HepG2 (cell line): Measurements from ENCODE around the gene EFS. TPM values are rescaled to one million over a fixed set of nuclear protein-coding genes. Genes with fewer than 3 reads are reported as not detected.
"Not testable (repeated sequence)": the region's sequence is repeated elsewhere in the genome, so short reads cannot be mapped to it uniquely, and the experiment has no call there.

Source experiments
- ATAC-seq: fragments of 200-7000 bp; cut with Tn5 transposase; 3 replicates; pipeline ENCODE4 v1.9.1; 2020; ENCODE audit warnings: mild to moderate bottlenecking, moderate library complexity
- BruUV-seq: library from RNA; stranded (reverse); fragments of 400-500 nt; replicated peaks from 2 replicates; lab custom pipeline; 2021; lab: Mats Ljungman, UMichigan
- CTCF ChIA-PET: fragments of 300-600 bp; formaldehyde crosslinking; extraction: SDS; loops from one replicate; lab custom pipeline; 2021; ENCODE audit warnings: low total read pairs, inconsistent platforms, low intra/inter-chr PET ratio; lab: Yijun Ruan, JAX
- POLR2A ChIA-PET: fragments of 350-600 bp; sonication (Branson Sonifier 250); formaldehyde crosslinking; loops from one replicate; lab custom pipeline; 2020; ENCODE audit warnings: antibody characterized with exemption, inconsistent platforms; lab: Yijun Ruan, JAX
- DNase-seq: peaks from one replicate; pipeline ENCODE4 v3.0.0-alpha.2; 2015; ENCODE audit warnings: low spot score
- FAIRE-seq: peaks from 3 replicates; lab custom pipeline; 2011; peaks lifted over from hg19 to GRCh38; lab: Jason Lieb, UNC
- H2AFZ ChIP-seq: one replicate; pipeline ENCODE4 v1.6.1; 2011; ENCODE audit warnings: low read length, inconsistent platforms
- H3K27ac ChIP-seq: fragments of 300-600 bp; 3 replicates; pipeline ENCODE4 v1.8.0; 2011; ENCODE audit warnings: mixed run types, mild to moderate bottlenecking, mixed read lengths, low read length, inconsistent platforms; ENCODE audit not compliant: insufficient read depth; ENCODE audit errors: extremely low read length
- H3K27me3 ChIP-seq, 2 experiments: fragments of 200-600 bp in 1 of 2; 2 replicates in 1 of 2; 3 replicates in 1 of 2; pipeline versions ENCODE4 v1.6.0 to v1.8.0; 2011; ENCODE audit warnings: low read length in 2 of 2, mild to moderate bottlenecking in 2 of 2, moderate library complexity in 2 of 2, inconsistent platforms in 1 of 2; ENCODE audit not compliant: insufficient read depth in 2 of 2, control insufficient read depth in 1 of 2
- H3K36me3 ChIP-seq, 2 experiments: fragments of 200-600 bp in 1 of 2; replicated peaks in 1 of 2; 2 replicates in 1 of 2; 3 replicates in 1 of 2; pipeline versions ENCODE4 v1.5.1 to v1.8.0; 2011; ENCODE audit warnings: low read length in 2 of 2, inconsistent platforms in 1 of 2; ENCODE audit not compliant: insufficient read depth in 2 of 2, control insufficient read depth in 1 of 2
- H3K4me1 ChIP-seq: 2 replicates; pipeline ENCODE4 v1.5.1; 2012; ENCODE audit warnings: low read length, inconsistent platforms; ENCODE audit not compliant: insufficient read depth
- H3K4me2 ChIP-seq: 2 replicates; pipeline ENCODE4 v1.6.0; 2011; ENCODE audit warnings: low read depth, low read length, inconsistent platforms
- H3K4me3 ChIP-seq, 3 experiments: fragments of 200-600 bp in 1 of 3; sonication (generic), shearing (Covaris generic) in 1 of 3; replicated peaks in 1 of 3; 2 replicates each; pipeline ENCODE4 v1.5.1; 2011 to 2016; ENCODE audit warnings: low read length in 3 of 3, inconsistent platforms in 2 of 3, low read depth in 2 of 3, mild to moderate bottlenecking in 2 of 3, control low read depth in 1 of 3, mixed read lengths in 1 of 3; ENCODE audit not compliant: insufficient read depth in 1 of 3
- H3K79me2 ChIP-seq: one replicate; pipeline ENCODE4 v1.6.1; 2011; ENCODE audit warnings: low read length, inconsistent platforms; ENCODE audit not compliant: insufficient read depth
- H3K9ac ChIP-seq: 2 replicates; pipeline ENCODE4 v1.6.0; 2011; ENCODE audit warnings: mild to moderate bottlenecking, low read depth, low read length, inconsistent platforms; ENCODE audit not compliant: insufficient read depth
- H3K9me3 ChIP-seq: 2 replicates; pipeline ENCODE4 v1.5.1; 2012; ENCODE audit warnings: mild to moderate bottlenecking, low read length
- H4K20me1 ChIP-seq: 2 replicates; pipeline ENCODE4 v1.6.0; 2011; ENCODE audit warnings: inconsistent platforms, mild to moderate bottlenecking, low read length, moderate library complexity; ENCODE audit not compliant: insufficient read depth
- PCBP2 ChIP-seq: fragments of 200-400 bp; formaldehyde crosslinking; optimal IDR thresholded peaks from 2 replicates; pipeline ENCODE3; 2018; ENCODE audit warnings: low read length, low read depth; ENCODE audit not compliant: poor library complexity, severe bottlenecking
- PRPF4 ChIP-seq: fragments of 200-400 bp; formaldehyde crosslinking; IDR thresholded peaks from 2 replicates; pipeline ENCODE4 v1.6.1; 2016; ENCODE audit warnings: low read length, low read depth; ENCODE audit not compliant: poor library complexity, severe bottlenecking
- ZKSCAN5 ChIP-seq: sonication (generic); formaldehyde crosslinking; IDR thresholded peaks from 2 replicates; pipeline ENCODE4 v1.5.1; 2020; ENCODE audit warnings: mild to moderate bottlenecking, missing genetic modification reagents
- ZNF362 ChIP-seq: sonication (generic); formaldehyde crosslinking; IDR thresholded peaks from 2 replicates; pipeline ENCODE4 v1.4.0; 2020; ENCODE audit warnings: missing genetic modification reagents, mild to moderate bottlenecking, borderline replicate concordance
- ZNF484 ChIP-seq: sonication (generic); formaldehyde crosslinking; IDR thresholded peaks from 2 replicates; pipeline ENCODE4 v1.5.1; 2020; ENCODE audit warnings: mild to moderate bottlenecking, low read depth, missing genetic modification reagents, borderline replicate concordance
- ZNF737 ChIP-seq: sonication (generic); formaldehyde crosslinking; IDR thresholded peaks from 2 replicates; pipeline ENCODE4 v1.5.0; 2020; ENCODE audit warnings: missing genetic modification reagents, mild to moderate bottlenecking, borderline replicate concordance
- ZNF816 ChIP-seq: sonication (generic); formaldehyde crosslinking; IDR thresholded peaks from 2 replicates; pipeline ENCODE4 v1.8.0; 2022; ENCODE audit warnings: missing genetic modification reagents, mild to moderate bottlenecking, borderline replicate concordance
- WGBS: methylation state at CpG from one replicate; pipeline ENCODE4 v1.1.6; 2017; ENCODE audit warnings: low lambda C conversion rate; 5-methylcytosine and 5-hydroxymethylcytosine counted together
- in situ Hi-C: cut with HindIII; loops from 2 replicates; pipeline ENCODE4 v1.10.0; 2017; ENCODE audit warnings: low pct_unique_long_range_greater_than_20kb; ENCODE audit not compliant: extremely low pct_ligation_motif_present
- intact Hi-C: fragments of 100-400 bp; cut with micrococcal nuclease; formaldehyde crosslinking; loops from one replicate; pipeline ENCODE4 v1.10.0; 2022; ENCODE audit not compliant: unreplicated experiment
- polyA plus RNA-seq, 8 experiments: library from polyadenylated mRNA; depleted of rRNA in 3 of 8; stranded (reverse) in 7 of 8; unstranded in 1 of 8; fragments of >200 nt; fragmentation: Illumina TruSeq in 4 of 8; extraction: Trizol in 4 of 8; gene quantifications; 2 replicates each; pipeline versions ENCODE4 v1.2.1 to v1.2.3, GENCODE V29; 2011 to 2016; ENCODE audit warnings: low read depth in 4 of 8, missing spikeins in 1 of 8, mixed read lengths in 1 of 8; ENCODE audit not compliant: insufficient read depth in 1 of 8
- total RNA-seq, 5 experiments: library from RNA; depleted of rRNA; stranded (reverse); fragments of >200 nt; fragmentation: Illumina TruSeq; extraction: Trizol; gene quantifications; 2 replicates each; pipeline ENCODE4 v1.2.3, GENCODE V29; 2016; ENCODE audit warnings: low read depth in 1 of 5
- TF ChIP-seq, protein P1 (sequence below): sonication (generic); formaldehyde crosslinking; IDR thresholded peaks from 2 replicates; pipeline ENCODE4 v1.4.0; 2020; ENCODE audit warnings: missing genetic modification reagents

Gene EFS
- total and polyA plus RNA-seq, 2 of the 13 experiments (the other 11 are each of a cell fraction or from before 2014, with no cell fraction given) = not detected

DNA sequence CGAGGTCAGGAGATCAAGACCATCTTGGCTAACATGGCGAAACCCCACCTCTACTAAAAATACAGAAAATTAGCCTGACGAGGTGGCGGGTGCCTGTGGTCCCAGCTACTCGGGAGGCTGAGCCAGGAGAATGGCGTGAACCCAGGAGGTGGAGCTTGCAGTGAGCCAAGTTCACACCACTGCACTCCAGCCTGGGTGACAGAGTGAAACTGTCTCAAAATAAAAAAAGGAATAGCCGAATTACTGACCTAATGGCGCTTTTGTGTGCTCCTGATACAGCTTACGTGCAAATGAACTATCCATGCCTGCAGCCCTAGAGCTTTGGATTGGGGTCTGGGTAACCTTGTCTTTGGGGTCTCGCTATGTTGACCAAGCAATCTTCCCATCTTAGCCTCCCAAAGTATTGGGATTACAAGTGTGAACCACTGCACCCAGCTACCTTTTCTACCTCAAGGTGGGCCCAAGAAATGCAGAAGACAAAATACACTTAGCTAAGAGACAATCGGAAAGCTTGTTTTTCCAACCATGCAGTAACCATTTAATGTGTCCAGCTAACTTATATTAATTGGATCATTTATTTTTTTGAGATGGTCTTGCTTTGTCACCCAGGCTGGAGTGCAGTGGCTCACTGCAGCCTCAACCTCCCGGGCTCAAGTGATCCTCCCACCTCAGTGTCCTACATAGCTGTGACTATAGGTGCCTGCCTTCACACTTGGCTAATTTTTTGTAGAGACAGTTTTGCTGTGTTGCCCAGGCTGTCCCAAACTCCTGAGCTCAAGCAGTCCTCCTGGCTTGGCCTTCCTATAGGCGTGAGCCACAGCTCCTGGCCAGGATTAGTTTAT lies 38.3 kb downstream of the EFS start (continued):
- TF ChIP-seq, protein P1, sequence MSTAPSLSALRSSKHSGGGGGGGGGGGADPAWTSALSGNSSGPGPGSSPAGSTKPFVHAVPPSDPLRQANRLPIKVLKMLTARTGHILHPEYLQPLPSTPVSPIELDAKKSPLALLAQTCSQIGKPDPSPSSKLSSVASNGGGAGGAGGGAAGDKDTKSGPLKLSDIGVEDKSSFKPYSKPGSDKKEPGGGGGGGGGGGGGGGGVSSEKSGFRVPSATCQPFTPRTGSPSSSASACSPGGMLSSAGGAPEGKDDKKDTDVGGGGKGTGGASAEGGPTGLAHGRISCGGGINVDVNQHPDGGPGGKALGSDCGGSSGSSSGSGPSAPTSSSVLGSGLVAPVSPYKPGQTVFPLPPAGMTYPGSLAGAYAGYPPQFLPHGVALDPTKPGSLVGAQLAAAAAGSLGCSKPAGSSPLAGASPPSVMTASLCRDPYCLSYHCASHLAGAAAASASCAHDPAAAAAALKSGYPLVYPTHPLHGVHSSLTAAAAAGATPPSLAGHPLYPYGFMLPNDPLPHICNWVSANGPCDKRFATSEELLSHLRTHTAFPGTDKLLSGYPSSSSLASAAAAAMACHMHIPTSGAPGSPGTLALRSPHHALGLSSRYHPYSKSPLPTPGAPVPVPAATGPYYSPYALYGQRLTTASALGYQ (CRISPR knock-in tag) = no peak
- TF ChIP-seq ZKSCAN5 (CRISPR knock-in tag) (no peak), ZNF484 (CRISPR knock-in tag) (no peak), ZNF362 (CRISPR knock-in tag) (no peak), ZNF737 (CRISPR knock-in tag) (no peak)

GRCh38 chr14:23325746-23326145 lies 39.2 kb downstream of the EFS start:
- in situ Hi-C loops (loop anchor here (5.0 kb wide), 1 partner anchor 52 kb away; the partner anchor contains the start of gene CMTM5), intact Hi-C loops (loop anchor here (5.0 kb wide), 1 partner anchor 132 kb away; no protein-coding TSS in a partner anchor)
- Histone ChIP-seq H4K20me1 (peaks cover 11% of the 10 kb centered on the region; the same call in 1 of the 2 replicates), H3K4me1 (peaks cover 29% of the 10 kb centered on the region), H3K36me3 (peaks cover 18 to 27% of the 10 kb centered on the region in 2 experiments)
- H2AFZ ChIP-seq, H3K27ac ChIP-seq, H3K9me3 ChIP-seq, FAIRE-seq, H3K4me3 ChIP-seq, H3K4me2 ChIP-seq, ATAC-seq: not testable (repeated sequence)
- CTCF ChIA-PET = interaction anchor here (4.4 kb wide), 1 partner anchor 54 kb away, joined by 111 read pairs; the partner anchor contains the start of gene CMTM5
- 98% methylated on average over 5 of the region's 5 CpGs for WGBS
- TF ChIP-seq PRPF4 = peak; percentile 56
- TF ChIP-seq PCBP2 = peak; percentile 53
- TF ChIP-seq ZNF816 = 0 out of 2 replicates have a peak, but pooled peaks have one; percentile 24
- TF ChIP-seq, all 625 proteins: peak for 3; not testable (repeated sequence) for 622
- not testable (repeated sequence) for BruUV-seq, H3K9ac ChIP-seq, DNase-seq
- Histone ChIP-seq H3K27me3 (peaks cover 0 to 15% of the 10 kb centered on the region in 2 experiments; a peak in 3 of 5 replicates), H3K79me2 (peaks cover 23% of the 10 kb centered on the region)
- POLR2A ChIA-PET = interaction anchor here (0.7 to 13.2 kb wide), 13 partner anchors 8 to 343 kb away, joined by 3 to 1053 read pairs (median 5); partner anchors contain the start of genes ACIN1, AJUBA, BCL2L2 and C14orf119
